WTC11 (cell line): Measurements from ENCODE around the gene NAT9. TPM values are rescaled to one million over a fixed set of nuclear protein-coding genes. Genes with fewer than 3 reads are reported as not detected.
A peak's percentile ranks its signal among the peaks of the same experiment; 100 is the strongest.

ENCODE experiments used
- ATAC-seq: fragments of 200-7000 bp; cut with Tn5 transposase; 2 replicates; pipeline ENCODE4 v1.10.0; 2021; ENCODE audit warnings: mild to moderate bottlenecking, moderate library complexity
- CTCF ChIA-PET: fragments of 300-600 bp; sonication (Branson Sonifier 250); formaldehyde crosslinking; loops from one replicate; lab custom pipeline; 2021; ENCODE audit warnings: antibody characterized with exemption; lab: Charles Lee
- POLR2A ChIA-PET: fragments of 350-600 bp; sonication (Branson Sonifier 250); formaldehyde crosslinking; loops from one replicate; lab custom pipeline; 2021; ENCODE audit warnings: antibody characterized with exemption; lab: Charles Lee
- DNase-seq: peaks from one replicate; pipeline ENCODE4 v3.0.0; 2021; ENCODE audit warnings: low spot score
- H3K27ac Mint-ChIP-seq: 2 replicates; pipeline ENCODE4 v1.8.0; 2021; ENCODE audit warnings: mixed read lengths
- H3K27me3 Mint-ChIP-seq: 2 replicates; pipeline ENCODE4 v1.8.0; 2021; ENCODE audit warnings: low read depth, mild to moderate bottlenecking, moderate library complexity, mixed read lengths
- H3K36me3 Mint-ChIP-seq: 2 replicates; pipeline ENCODE4 v1.8.0; 2021; ENCODE audit warnings: mixed read lengths
- H3K4me1 Mint-ChIP-seq: 2 replicates; pipeline ENCODE4 v1.8.0; 2022; ENCODE audit warnings: mixed read lengths
- H3K4me3 Mint-ChIP-seq: 2 replicates; pipeline ENCODE4 v1.8.0; 2021; ENCODE audit warnings: mild to moderate bottlenecking, moderate library complexity, mixed read lengths
- H3K9me3 Mint-ChIP-seq: 2 replicates; pipeline ENCODE4 v1.8.0; 2021; ENCODE audit warnings: mixed read lengths
- CDX4 ChIP-seq: fragments of 250-450 bp; sonication (Bioruptor Pico); IDR thresholded peaks from 2 replicates; pipeline ENCODE4 v1.9.0; 2021; ENCODE audit warnings: moderate library complexity, mild to moderate bottlenecking, inconsistent platforms, borderline replicate concordance
- CTCF ChIP-seq: fragments of 200-600 bp; IDR thresholded peaks from 2 replicates; pipeline ENCODE4 v1.8.0; 2022; ENCODE audit warnings: antibody characterized with exemption
- E2F1 ChIP-seq: sonication (generic); formaldehyde crosslinking; IDR thresholded peaks from 2 replicates; pipeline ENCODE4 v1.8.0; 2022; ENCODE audit warnings: mild to moderate bottlenecking, missing genetic modification reagents
- FOXP1 ChIP-seq: sonication (generic); formaldehyde crosslinking; IDR thresholded peaks from 2 replicates; pipeline ENCODE4 v1.8.0; 2022; ENCODE audit warnings: missing genetic modification reagents, mild to moderate bottlenecking, moderate library complexity, borderline replicate concordance
- GABPB1 ChIP-seq: sonication (generic); formaldehyde crosslinking; IDR thresholded peaks from 2 replicates; pipeline ENCODE4 v1.8.1; 2023; ENCODE audit warnings: mild to moderate bottlenecking, missing genetic modification reagents
- JUN ChIP-seq: sonication (generic); formaldehyde crosslinking; IDR thresholded peaks from 2 replicates; pipeline ENCODE4 v1.8.0; 2023; ENCODE audit warnings: mild to moderate bottlenecking, missing genetic modification reagents
- NFATC4 ChIP-seq: fragments of 250-450 bp; sonication (Bioruptor Pico); IDR thresholded peaks from 2 replicates; pipeline ENCODE4 v1.9.0; 2021; ENCODE audit warnings: mild to moderate bottlenecking
- NFYB ChIP-seq: sonication (generic); formaldehyde crosslinking; conservative IDR thresholded peaks from 2 replicates; pipeline ENCODE4 v1.8.0; 2022; ENCODE audit warnings: low read depth, missing genetic modification reagents
- NR3C1 ChIP-seq: sonication (generic); formaldehyde crosslinking; conservative IDR thresholded peaks from 2 replicates; pipeline ENCODE4 v1.8.1; 2023; ENCODE audit warnings: low read depth, mild to moderate bottlenecking, missing genetic modification reagents
- RORB ChIP-seq: fragments of 250-450 bp; sonication (Bioruptor Pico); IDR thresholded peaks from 2 replicates; pipeline ENCODE4 v1.9.0; 2021; ENCODE audit warnings: mild to moderate bottlenecking
- SMAD3 ChIP-seq: sonication (generic); formaldehyde crosslinking; IDR thresholded peaks from 2 replicates; pipeline ENCODE4 v1.8.0; 2022; ENCODE audit warnings: missing genetic modification reagents, mild to moderate bottlenecking, borderline replicate concordance
- SMAD4 ChIP-seq: sonication (generic); formaldehyde crosslinking; IDR thresholded peaks from 2 replicates; pipeline ENCODE4 v1.8.0; 2022; ENCODE audit warnings: mild to moderate bottlenecking, missing genetic modification reagents
- SP1 ChIP-seq: sonication (generic); formaldehyde crosslinking; conservative IDR thresholded peaks from 2 replicates; pipeline ENCODE4 v1.8.1; 2022; ENCODE audit warnings: missing genetic modification reagents
- TEAD4 ChIP-seq: sonication (generic); formaldehyde crosslinking; IDR thresholded peaks from 2 replicates; pipeline ENCODE4 v1.8.0; 2022; ENCODE audit warnings: mild to moderate bottlenecking, missing genetic modification reagents
- ZNF121 ChIP-seq: sonication (generic); formaldehyde crosslinking; IDR thresholded peaks from 2 replicates; pipeline ENCODE4 v1.8.0; 2023; ENCODE audit warnings: missing genetic modification reagents
- ZNF138 ChIP-seq: sonication (generic); formaldehyde crosslinking; conservative IDR thresholded peaks from 2 replicates; pipeline ENCODE4 v1.8.1; 2022; ENCODE audit warnings: mild to moderate bottlenecking, moderate library complexity, missing genetic modification reagents
- ZNF219 ChIP-seq: sonication (generic); formaldehyde crosslinking; IDR thresholded peaks from 2 replicates; pipeline ENCODE4 v1.8.0; 2023; ENCODE audit warnings: missing genetic modification reagents, mild to moderate bottlenecking, borderline replicate concordance
- ZNF317 ChIP-seq: sonication (generic); formaldehyde crosslinking; IDR thresholded peaks from 2 replicates; pipeline ENCODE4 v1.8.1; 2023; ENCODE audit warnings: low read depth, mild to moderate bottlenecking, moderate library complexity, missing genetic modification reagents, borderline replicate concordance
- ZNF396 ChIP-seq: fragments of 250-450 bp; sonication (Bioruptor Pico); IDR thresholded peaks from 2 replicates; pipeline ENCODE4 v1.8.0; 2021; ENCODE audit warnings: mild to moderate bottlenecking, moderate library complexity, borderline replicate concordance
- ZNF671 ChIP-seq: fragments of 250-450 bp; sonication (Bioruptor Pico); IDR thresholded peaks from 2 replicates; pipeline ENCODE4 v1.8.0; 2021; ENCODE audit warnings: mild to moderate bottlenecking
- total RNA-seq: library from RNA; stranded (reverse); gene quantifications from 3 replicates; pipeline ENCODE4 v1.2.3, GENCODE V29; 2021
- TF ChIP-seq, protein P1 (sequence below): fragments of 250-450 bp; sonication (Bioruptor Pico); IDR thresholded peaks from 2 replicates; pipeline ENCODE4 v1.9.0; 2021; ENCODE audit warnings: mild to moderate bottlenecking, borderline replicate concordance
- TF ChIP-seq, protein P2 (sequence below): sonication (generic); formaldehyde crosslinking; IDR thresholded peaks from 2 replicates; pipeline ENCODE4 v1.8.1; 2023; ENCODE audit warnings: mild to moderate bottlenecking, missing genetic modification reagents, moderate library complexity
- TF ChIP-seq, protein P3 (sequence below): sonication (generic); formaldehyde crosslinking; IDR thresholded peaks from 2 replicates; pipeline ENCODE4 v1.8.1; 2022; ENCODE audit warnings: low read depth, mild to moderate bottlenecking, moderate library complexity, missing genetic modification reagents, borderline replicate concordance

The NAT9 gene
- total RNA-seq, 1 experiment from 2014 or later: 67.1 TPM

- Mint-ChIP-seq H3K4me1 (peaks cover 22% of the 10 kb centered on the region), H3K4me3 (no peak overlapping the region), H3K27me3 (no peaks in the 10 kb centered on the region), H3K27ac (peak overlapping the region; percentile 68), H3K36me3 (peaks cover 3% of the 10 kb centered on the region; the same call in 1 of the 2 replicates), H3K9me3 (no peaks in the 10 kb centered on the region)
- TF ChIP-seq NFYB (CRISPR knock-in tag) (no peak), ZNF138 (CRISPR knock-in tag) (no peak), CTCF (no peak), TEAD4 (no peak), SP1 (CRISPR knock-in tag) (no peak), CDX4 (CRISPR knock-in tag) (no peak), NFATC4 (CRISPR knock-in tag) (no peak), FOXP1 (no peak), NR3C1 (CRISPR knock-in tag) (no peak), E2F1 (no peak), ZNF317 (no peak), GABPB1 (CRISPR knock-in tag) (no peak), ZNF219 (CRISPR knock-in tag) (no peak), ZNF671 (CRISPR knock-in tag) (no peak)
- TF ChIP-seq, protein P1, sequence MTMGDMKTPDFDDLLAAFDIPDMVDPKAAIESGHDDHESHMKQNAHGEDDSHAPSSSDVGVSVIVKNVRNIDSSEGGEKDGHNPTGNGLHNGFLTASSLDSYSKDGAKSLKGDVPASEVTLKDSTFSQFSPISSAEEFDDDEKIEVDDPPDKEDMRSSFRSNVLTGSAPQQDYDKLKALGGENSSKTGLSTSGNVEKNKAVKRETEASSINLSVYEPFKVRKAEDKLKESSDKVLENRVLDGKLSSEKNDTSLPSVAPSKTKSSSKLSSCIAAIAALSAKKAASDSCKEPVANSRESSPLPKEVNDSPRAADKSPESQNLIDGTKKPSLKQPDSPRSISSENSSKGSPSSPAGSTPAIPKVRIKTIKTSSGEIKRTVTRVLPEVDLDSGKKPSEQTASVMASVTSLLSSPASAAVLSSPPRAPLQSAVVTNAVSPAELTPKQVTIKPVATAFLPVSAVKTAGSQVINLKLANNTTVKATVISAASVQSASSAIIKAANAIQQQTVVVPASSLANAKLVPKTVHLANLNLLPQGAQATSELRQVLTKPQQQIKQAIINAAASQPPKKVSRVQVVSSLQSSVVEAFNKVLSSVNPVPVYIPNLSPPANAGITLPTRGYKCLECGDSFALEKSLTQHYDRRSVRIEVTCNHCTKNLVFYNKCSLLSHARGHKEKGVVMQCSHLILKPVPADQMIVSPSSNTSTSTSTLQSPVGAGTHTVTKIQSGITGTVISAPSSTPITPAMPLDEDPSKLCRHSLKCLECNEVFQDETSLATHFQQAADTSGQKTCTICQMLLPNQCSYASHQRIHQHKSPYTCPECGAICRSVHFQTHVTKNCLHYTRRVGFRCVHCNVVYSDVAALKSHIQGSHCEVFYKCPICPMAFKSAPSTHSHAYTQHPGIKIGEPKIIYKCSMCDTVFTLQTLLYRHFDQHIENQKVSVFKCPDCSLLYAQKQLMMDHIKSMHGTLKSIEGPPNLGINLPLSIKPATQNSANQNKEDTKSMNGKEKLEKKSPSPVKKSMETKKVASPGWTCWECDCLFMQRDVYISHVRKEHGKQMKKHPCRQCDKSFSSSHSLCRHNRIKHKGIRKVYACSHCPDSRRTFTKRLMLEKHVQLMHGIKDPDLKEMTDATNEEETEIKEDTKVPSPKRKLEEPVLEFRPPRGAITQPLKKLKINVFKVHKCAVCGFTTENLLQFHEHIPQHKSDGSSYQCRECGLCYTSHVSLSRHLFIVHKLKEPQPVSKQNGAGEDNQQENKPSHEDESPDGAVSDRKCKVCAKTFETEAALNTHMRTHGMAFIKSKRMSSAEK: no peak
- TF ChIP-seq, protein P2, sequence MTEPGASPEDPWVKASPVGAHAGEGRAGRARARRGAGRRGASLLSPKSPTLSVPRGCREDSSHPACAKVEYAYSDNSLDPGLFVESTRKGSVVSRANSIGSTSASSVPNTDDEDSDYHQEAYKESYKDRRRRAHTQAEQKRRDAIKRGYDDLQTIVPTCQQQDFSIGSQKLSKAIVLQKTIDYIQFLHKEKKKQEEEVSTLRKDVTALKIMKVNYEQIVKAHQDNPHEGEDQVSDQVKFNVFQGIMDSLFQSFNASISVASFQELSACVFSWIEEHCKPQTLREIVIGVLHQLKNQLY: no peak
- ATAC-seq (no peak), DNase-seq (no peak)
- POLR2A ChIA-PET: no interaction called here
- CTCF ChIA-PET: interaction anchor here (1.0 to 2.1 kb wide), 3 partner anchors 11 to 37 kb away, joined by 4 to 14 read pairs (median 11); no protein-coding TSS in a partner anchor
Observed at GRCh38 chr17:74782571-74782970, 6.4 kb upstream of the NAT9 start.

DNA sequence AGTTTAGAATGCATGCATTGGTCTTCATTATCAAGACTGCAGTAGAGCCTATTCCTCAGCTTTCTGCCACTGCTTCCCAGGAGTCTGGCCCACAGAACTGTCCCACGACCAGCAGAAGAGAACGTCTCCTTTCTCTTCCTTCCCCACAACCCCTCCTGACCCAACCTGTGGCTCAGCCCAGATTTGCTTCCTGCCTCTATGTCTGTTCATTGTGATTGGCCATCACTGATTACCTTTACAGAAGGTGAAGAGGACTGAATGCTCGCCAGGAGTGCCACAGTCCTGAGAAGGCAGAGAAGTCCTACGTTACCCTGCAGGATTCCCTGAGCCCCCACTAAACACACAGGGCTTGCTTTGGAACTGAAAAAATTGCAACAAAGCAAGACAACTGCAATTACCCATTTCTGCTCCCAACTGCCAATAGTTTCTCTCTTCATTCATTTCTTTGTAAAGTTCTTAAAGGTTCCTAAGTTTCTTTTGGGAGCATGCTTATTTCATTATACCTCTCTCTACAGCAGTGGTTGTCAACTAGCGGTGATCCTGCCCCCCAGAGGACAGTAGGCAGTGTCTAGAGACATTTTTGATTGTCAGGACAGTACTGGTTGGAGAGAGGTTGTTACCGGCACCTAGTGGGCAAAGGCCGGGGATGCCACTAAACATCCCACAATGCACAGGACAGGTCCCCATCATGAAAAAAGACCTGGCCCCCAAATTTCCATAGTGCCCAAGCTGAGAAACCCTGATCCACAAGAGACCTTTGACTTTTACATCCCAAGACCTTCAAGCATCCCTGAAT is 4.5 kb upstream of the NAT9 start:
- ATAC-seq: peak; percentile 31
- TF ChIP-seq, protein P3, sequence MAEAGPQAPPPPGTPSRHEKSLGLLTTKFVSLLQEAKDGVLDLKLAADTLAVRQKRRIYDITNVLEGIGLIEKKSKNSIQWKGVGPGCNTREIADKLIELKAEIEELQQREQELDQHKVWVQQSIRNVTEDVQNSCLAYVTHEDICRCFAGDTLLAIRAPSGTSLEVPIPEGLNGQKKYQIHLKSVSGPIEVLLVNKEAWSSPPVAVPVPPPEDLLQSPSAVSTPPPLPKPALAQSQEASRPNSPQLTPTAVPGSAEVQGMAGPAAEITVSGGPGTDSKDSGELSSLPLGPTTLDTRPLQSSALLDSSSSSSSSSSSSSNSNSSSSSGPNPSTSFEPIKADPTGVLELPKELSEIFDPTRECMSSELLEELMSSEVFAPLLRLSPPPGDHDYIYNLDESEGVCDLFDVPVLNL (CRISPR knock-in tag): no peak
- TF ChIP-seq JUN (CRISPR knock-in tag) (no peak), ZNF396 (no peak), SP1 (CRISPR knock-in tag) (no peak), SMAD4 (CRISPR knock-in tag) (no peak), ZNF121 (CRISPR knock-in tag) (no peak), SMAD3 (CRISPR knock-in tag) (no peak), RORB (CRISPR knock-in tag) (no peak)
- POLR2A ChIA-PET: no interaction called here
- H3K4me1 Mint-ChIP-seq: peaks cover 33% of the 10 kb centered on the region
- CTCF ChIA-PET: interaction anchor here (1.2 to 2.9 kb wide), 6 partner anchors 9 to 123 kb away, joined by 3 to 17 read pairs (median 4); no protein-coding TSS in a partner anchor
- H3K4me3 Mint-ChIP-seq: no peak overlapping the region
- H3K9me3 Mint-ChIP-seq: no peaks in the 10 kb centered on the region
- peak overlapping the region; percentile 28; the same call in 1 of the 2 replicates for H3K27ac Mint-ChIP-seq
- peaks cover 8% of the 10 kb centered on the region; the same call in 1 of the 2 replicates for H3K36me3 Mint-ChIP-seq
- H3K27me3 Mint-ChIP-seq: no peaks in the 10 kb centered on the region
- DNase-seq: peak; percentile 58
